Vagina (tissue), 2 donors: ENCODE data around the gene GINS3.

ENCODE experiments used
- CTCF ChIP-seq, 3 experiments: fragments of 450-650 bp in 2 of 3; fragments of 200-600 bp in 1 of 3; sonication (generic) in 1 of 3; IDR thresholded peaks; one replicate each; pipeline ENCODE4 v1.5.1; 2017 to 2019; ENCODE audit warnings: antibody characterized with exemption in 3 of 3, mild to moderate bottlenecking in 2 of 3, moderate library complexity in 2 of 3
- POLR2A ChIP-seq, 2 donors: fragments of 450-650 bp; IDR thresholded peaks; one replicate each; pipeline ENCODE4 v1.6.1; 2017; ENCODE audit warnings: antibody characterized with exemption in 2 of 2, mild to moderate bottlenecking in 2 of 2, moderate library complexity in 2 of 2
- POLR2AphosphoS5 ChIP-seq, 2 donors: sonication (generic); formaldehyde crosslinking; IDR thresholded peaks; one replicate each; pipeline ENCODE4 v1.9.0; 2017; ENCODE audit warnings: antibody characterized with exemption in 2 of 2, mild to moderate bottlenecking in 2 of 2, low read depth in 1 of 2; ENCODE audit not compliant: insufficient read depth in 1 of 2

- TF ChIP-seq CTCF (IDR thresholded peaks at IDR 0.05) (no peak), POLR2A (IDR thresholded peaks at IDR 0.05) (no peak), POLR2AphosphoS5 (IDR thresholded peaks at IDR 0.05; ENCODE audit: insufficient read depth in 1 of 2, low read depth in 1 of 2) (no peak)
Measured at GRCh38 chr16:58419241-58419990, 27.1 kb downstream of the GINS3 start.
